GM21447 (cell line): Measurements from ENCODE around the gene HOXA10.

Experiments
- ATAC-seq: cut with Tn5 transposase; IDR thresholded peaks from one replicate; pipeline ENCODE4 v1.9.1; 2021; ENCODE audit not compliant: unreplicated experiment

The HOXA10 gene

DNA sequence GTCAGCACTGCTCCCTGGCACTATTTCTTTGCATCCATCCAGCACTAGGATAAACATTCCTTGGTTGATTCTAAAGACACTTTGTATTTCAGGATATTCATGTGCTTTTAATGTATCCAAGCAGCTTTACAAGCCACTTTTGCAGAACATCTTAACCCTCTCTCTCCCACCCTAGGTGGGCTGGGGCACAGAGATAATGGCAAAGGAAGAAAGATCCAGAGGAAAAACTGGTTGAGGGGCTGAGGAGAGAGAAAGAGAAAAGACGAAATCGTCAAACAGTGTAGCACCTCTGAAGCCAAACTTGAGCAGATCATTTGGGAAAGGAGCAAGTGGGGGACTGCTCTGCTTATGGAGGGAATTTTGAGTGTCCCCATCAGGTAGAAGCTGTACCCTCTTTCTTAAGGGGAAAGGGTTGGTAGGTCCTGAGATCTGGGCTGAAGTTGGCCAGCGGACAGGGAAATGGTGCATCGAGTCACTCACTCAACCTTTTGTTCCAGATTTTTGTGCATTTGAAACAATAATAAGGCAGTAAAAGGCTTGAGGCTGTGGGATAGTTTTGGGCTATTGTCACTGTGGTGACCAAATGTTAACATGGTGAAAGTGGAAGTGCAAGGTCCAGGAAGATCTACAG lies 30.0 kb upstream of the HOXA10 start:
- no peak for ATAC-seq

DNA sequence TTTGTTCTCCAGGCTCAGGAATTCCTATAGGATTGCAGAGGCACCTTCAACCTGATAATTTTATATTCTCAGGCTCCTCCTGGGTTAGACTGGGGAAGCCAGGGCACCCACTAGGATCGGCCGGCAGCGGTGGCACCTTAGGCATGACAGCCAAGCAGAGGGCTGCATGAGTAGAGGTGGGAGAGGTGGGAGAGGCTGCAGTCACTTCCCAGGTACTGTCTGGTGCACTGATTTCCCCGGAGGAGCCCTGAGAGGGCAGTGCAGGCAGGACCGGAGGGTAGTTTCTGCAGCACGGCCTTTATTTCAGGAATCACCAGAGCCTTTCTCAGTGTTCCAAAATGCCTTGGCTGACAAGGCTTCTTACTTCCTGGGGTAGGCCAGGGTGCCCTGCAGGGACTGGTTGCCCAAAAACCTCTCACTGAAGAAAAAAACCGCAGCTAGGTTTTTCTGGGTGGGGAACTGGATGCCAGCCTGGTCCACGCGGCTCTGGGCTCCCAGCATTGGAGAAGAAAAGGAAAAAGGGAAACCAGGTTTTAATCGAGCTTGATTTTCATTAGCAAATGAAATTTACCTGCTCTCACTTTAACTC lies 29.3 kb upstream of the HOXA10 start:
- ATAC-seq: no peak

DNA sequence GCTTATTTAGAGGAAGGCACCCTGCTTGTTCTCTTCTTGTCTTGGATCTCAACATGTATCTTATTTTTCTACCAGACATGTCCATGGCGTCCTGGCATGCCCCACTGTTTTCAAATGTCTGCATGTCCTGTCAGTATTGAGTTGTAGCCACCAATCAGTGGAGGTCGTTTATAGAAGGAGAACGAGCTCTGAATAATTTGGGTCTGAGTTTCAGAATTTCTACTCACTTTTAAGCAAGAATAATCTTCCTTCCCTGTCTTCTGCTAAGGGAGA lies 28.7 kb upstream of the HOXA10 start:
- ATAC-seq: no peak

DNA sequence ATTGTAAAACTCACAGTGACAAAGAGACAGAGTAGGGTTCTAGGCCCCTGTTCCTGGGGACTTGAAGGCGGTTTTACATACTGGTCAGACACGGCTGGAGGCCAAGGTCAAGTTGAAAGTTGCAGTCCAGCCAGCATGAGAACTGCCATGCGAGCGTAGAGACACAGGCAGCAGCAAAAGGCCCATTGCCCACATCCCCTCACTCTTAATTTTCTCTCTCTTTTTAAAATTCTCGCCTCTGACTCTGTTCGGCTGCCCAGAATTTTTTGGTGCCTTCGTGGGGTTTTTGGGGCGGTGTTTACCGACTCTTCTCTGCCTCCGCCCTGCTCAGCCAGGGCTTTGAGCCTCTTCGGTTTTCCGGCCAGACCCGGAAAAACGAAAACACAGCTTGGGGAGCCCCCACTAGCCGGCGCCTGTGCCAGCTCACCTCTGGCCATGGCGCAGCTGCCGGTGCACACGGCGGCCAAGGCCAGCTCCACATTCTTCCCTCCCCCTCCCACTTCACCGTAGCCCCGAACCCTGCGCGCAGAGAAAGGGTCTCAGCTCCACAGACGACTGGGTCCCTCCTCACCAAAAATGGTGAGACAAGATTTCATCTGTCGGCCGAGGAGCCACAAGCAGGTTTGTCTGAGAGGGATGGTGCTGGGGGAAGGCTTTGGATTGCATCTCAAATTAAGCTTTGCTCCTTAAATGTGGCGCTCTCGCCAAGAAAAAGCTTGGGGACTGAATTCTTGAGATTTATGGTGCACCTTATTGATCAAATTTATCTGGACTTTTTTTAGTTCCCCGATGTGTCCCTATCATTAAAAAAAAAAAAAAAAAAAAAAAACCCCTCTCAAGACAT lies 28.1 kb upstream of the HOXA10 start:
- ATAC-seq: no peak

DNA sequence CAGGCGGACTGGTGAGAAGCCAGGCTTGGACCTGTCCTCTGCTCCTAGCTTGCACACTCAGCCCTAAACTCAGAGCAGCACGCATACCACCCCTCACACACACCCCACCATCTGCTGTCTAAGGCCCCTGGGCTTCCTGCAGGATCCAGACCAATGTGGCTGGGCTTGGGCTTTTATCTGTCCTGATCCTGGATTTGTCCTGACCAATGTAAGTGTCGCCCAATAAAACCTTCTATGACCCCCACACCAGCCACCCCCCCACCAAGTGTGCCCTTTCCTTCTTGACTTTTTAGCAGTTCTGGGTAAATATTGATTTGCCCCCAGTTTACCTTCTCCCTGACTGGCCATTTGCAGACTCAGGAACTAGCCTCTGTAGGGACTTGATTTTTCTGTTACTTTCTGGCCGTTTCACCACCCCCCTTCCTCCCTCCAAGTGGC lies 27.5 kb upstream of the HOXA10 start:
- no peak for ATAC-seq

DNA sequence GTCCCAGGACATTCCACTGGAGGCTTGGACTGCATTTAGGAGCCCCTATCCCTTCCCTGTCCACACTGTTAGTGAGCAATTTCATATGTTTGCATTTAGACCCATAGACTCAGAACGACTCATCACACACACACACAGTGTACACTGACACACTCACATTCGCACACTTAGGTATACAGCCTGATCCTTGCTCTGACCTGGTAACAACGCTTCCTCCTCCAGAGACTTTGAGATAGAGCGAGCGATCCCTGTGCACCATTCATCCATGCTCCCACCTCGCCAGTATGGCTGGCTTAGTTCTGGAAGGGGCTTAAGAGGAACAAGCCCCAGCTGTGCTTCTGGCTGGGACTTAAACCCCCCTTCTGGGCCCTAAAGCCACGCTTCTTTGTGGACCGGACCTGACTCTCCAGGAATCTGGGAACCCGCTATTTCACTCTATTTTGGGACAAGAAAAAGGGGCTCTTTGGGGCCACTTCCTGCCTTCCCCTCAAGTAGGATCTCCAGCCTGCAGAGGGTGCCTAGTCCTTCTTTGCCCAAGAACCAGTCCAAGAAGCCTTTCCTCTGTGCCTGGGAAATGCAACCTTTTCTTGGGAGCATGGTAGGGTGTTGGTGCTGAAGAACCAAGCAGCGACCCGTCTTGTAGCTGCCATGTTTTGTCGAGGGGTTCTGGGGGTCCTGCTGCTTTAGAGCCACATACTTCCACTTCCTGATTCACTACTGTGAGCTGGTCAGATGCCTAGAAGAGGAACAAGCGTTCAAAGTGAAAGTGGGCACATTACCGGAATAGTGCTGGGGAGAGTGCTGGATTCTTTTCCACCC lies 26.9 kb upstream of the HOXA10 start:
- no peak for ATAC-seq

DNA sequence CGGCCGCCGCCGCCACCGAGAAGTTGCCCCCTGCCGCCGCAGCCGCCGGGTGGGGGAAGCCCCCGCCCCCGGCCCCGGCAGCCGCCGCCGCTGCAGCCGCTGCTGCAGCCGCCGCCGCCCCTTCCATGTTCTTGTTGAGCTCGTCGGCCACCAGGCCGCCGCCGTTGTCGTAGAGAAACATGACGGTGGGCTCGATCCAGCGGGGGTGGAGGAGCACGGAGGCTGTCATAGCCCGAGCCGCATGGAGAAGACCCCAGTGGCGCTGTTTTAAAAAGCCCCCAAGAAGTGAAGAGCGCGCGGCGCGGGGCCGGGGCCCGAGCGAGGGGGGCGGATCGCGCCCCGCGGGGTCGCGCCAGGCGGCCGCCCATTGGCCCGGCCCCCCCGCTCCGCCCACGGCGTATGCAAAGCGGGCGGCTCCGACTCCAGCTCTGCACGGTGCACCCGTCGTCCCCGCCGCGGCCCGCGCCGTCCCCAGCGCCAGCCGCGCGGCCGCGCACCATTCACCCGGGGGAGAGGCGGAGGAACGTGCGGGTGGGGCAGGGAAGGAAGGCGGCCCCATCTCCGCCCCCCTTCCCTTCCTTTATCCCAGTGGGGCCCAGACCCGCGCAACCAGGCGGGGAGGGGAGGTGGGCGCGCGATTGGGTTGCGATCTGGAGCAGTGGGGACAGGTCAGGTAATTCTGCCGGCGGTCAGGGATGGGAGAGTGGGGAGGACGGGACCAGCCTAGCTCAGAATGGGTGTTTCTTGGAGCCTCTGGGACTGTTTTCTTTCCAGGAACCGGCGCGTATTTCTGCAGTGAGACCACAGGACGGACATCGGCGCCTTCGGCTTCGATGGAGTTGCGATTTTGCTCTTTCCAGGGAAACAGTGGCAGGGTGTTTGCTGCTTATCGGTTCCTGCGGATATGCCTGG lies 26.0 kb upstream of the HOXA10 start, which contains the start of gene HOXA13:
TSS of gene HOXA13 (minus strand) at position 243 of the 912 bp plus-strand sequence. CDS start at position 229, 14 bp downstream.
- ATAC-seq: no peak

DNA sequence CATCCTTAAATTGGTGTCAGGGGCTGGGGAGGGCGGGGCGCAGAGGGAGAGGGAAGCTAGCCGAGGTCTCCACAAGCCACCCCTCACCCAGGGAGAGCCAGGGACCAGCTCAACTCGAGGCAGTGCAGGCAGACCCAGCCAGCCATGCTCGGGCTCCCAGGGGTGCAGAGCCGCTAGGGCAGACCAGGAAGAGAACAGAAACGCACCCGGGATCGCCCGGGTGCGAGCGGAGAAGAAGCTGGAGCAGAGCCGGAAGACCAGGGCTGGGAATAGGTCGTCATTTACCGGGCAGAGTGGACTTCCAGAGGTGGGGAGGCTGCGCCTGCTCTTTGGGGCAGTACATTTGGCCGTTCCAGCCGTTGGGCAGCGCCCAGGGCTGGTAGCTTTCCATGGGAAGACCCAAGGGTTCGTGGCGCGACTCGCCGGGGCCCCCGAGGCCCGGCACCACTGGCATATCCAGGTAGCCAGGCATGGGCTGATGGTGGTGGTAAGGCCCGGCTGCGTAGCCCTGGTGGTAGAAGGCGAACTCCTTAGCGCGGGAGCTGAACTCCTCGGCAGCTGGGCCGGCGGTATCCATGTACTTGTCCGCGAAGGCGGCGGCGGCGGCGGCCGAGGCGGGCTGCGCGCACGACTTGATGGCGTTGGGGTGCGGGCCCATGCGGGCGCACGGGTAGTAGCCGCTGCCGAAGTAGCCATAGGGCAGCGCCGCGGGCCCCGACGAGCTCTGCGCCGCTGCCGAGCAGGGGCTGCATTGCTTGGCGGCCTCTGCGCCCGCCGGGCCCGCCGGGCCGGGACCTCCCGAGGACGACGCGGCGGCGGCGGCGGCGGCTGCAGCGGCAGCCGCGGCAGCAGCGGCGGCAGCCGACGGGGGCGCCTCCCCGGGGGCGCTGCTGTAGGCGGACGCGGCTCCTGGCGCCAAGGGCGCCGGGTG lies 25.0 kb upstream of the HOXA10 start:
- ATAC-seq: no peak

DNA sequence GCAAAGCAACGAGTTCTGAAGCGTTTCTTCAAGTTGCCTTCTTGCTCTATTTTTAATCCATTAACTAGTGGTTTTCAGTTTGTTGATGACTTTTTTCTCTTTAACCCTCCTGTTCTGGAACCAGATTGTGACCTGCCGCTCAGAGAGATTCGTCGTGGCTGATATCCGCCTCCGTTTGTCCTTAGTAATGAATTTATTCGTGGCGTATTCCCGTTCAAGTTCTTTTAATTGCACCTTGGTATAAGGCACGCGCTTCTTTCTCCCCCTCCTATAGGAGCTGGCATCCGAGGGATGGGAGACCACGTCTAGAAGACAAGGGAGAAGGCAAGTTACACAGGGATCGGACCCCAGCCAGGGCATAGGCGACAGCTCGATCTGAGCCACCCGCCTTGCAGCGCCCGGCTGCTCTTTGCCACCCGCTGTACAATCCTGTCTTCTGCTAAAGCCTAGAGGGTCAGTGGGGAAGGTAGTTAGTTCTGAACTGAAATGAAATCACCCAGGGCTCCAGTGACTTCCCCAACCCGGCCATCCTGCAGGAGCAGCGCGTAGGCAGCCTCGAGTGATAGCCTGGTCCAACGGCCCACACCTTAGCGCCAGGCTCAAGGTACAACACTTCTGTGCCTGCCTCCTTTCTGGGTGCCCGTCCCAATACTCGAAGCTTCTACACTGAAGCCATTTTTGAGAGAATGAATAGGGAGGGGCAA lies 24.2 kb upstream of the HOXA10 start:
- no peak for ATAC-seq

DNA sequence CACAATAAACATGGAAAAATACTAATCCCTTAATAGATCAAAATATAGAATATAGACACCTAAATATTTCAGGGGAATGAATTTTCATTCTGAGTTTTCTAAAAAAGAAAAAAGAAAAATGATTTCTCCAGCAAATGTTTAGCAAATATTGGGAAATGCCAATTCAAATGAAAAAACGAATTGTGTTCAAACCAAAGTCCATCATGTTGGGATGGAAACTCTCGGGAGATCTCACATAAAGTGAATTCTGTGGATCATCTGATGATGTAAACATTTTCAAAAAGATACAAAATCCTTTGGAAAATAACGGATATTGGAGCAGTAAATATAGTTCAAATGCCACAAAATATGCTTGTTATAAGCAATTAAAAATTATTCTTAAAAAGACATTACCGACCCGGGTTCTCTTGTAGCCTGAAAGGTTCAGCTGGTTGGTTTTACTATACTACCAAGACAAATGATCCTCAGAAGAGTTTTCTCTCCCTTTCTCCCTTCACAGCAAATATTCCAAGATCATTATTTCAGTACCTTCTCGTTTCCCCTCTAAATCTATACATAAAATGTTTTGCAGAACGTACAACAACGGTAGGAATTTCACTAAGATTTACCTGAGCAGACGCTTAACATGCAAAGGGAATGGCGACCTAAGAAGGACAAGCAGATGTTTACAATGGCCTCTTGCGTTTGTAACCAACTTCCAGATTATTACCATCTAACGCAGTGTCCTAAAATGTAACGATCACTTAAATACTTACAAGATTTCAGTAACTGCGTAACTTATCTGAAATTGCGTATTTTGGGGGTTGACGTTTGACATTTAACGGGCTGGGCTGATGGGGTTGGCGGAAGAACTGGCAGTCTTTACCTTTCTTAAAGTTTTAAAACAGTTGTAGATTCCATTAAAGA lies 23.3 kb upstream of the HOXA10 start:
- no peak for ATAC-seq

DNA sequence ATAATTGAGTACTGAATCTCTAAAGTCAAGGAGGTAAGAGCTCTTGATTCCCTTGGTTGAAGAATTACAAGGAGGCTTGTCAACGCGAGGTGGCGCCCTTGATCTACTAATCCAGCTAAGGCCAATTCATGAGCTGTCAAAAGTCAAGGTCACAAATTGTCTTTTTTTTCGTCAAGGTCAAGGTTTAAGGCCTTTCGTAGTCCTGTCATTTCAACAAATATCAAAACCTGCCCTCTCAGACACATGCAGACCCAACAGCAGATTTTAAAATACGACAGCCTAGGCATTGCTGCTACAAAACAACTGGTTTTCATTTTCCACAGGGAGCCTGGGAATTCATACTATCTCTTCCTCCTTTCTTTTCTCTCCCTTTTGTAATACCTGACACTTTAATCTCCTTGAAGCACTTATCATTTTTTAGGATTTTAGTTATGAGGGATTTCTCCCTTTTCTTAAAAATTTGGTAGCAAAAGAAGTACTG lies 22.2 kb upstream of the HOXA10 start:
- ATAC-seq: no peak

DNA sequence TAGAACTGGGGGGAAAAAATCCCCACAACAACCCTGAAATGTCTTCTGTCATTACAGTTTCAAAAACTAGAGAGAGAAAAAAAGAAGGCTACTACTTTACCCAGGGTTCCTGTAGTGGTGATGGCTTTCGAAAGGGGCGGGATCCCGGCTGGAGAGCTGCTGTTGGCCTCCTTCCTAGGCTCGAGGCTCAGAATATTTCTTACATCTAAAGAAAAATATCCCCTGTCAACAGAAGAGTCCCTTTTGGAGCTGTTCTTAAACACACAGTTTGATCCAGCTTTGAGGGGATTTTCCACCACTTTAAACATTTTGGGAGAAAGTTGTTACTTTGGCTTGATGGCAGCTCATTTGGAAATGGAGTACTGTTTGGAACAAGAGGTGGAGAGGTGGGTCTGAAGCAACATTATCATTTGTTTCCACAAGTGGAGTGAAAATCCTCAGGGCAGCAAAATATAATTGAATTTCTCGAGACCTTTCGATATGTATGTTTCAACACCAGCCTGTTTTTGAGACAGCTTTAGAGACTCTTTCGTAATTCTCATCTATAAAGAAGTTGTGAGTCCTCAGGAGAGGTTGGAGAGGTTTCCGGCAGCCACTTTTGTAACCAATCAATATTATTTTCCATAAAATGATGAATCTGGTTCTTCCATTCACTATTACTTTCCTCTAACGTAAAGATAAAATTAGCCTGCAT lies 20.7 kb upstream of the HOXA10 start:
- no peak for ATAC-seq

DNA sequence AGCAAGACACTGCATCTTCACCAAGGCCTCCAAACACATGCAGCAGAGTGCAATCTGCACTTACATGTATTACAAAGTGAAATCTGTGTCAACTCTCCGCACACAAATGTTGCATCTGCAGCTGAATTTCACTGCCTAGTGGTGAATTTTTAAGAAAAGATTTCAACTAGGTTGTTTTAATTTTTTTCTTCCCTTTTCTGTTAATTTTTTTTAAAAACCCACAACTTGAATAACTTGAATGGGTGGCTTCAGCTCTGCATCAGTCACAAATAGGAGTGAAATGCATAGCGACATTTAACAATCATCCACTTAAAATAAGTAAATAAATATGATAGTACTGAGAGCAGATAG lies 19.9 kb upstream of the HOXA10 start:
- no peak for ATAC-seq

DNA sequence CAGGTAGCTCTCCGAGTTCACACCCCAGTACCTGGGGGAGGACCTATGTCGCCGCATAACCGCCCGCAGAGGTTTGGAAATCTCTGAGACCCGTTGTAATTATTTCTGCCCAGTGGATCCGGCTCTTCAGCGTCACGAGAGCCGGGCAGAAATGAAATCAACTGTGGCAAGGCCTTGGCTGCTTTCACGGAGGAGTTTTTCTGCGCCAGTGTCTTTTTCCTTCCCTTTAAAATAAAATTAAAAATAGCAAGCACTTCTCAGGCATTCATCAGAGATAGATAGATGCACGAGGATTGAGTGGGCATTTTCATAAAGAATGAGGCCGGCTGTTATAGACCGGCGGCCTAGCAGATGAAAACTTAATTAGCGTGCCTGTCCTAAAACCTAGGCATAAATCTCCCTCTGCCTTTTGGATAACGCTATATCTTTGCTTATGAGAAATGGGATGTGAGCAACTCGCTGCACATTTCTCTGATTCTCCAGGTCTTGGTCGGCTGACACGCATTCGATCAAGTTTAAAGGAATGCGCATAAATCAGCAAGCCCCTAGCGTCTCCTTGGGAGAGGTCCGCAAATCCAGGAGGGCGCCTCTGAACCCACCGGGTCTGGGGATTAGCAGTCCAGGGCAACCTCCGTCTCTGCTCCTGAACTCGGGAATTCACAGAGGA lies 19.3 kb upstream of the HOXA10 start:
- no peak for ATAC-seq

DNA sequence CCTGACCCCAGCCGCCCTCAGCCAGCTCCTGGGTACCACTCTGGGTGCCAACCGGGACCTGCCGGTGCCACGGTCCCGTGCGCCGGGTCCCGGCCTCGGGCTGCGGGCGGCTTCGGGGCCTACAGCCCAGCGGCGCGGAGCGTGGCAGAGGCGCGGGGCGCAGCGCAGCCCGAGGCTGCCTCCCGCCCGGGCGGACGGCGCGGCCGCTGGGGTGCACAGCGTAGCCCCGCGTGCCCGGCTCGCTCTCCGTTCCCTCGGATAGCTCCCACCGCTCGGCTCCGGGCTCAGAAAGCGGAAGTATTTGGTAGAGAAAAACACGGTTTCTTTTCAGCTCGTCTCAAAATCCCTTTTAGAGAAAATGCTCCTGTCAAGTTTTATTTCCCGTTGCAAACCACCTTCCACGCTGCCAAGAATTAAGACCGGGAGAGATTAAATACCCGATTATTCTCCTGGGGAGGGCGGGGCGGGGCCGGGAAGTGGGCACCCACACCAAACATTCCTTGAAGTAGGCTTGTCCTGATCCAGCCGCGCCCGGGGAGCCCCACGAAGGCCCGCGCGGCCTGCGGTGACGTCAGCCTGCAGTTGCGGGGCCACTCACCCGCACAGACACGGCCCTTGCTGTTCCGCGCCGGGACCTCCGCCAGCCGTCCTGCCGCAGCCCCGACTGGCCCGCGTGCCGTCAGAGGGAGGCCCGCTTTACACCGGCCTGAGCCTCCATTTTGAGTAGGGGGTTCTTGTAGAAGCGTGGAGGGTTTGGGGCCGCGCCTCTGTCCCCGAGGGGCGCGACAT lies 18.6 kb upstream of the HOXA10 start:
- ATAC-seq: no peak
